OCI-LY7 (cell line): Measurements from ENCODE around the gene GREB1.

Source experiments
- EZH2phosphoT487 ChIP-seq: fragments of 200-600 bp; sonication (generic); IDR thresholded peaks from 2 replicates; pipeline ENCODE4 v1.6.1; 2018; ENCODE audit warnings: low read depth, borderline replicate concordance, mild to moderate bottlenecking, mixed run types, antibody characterized with exemption, low read length, moderate library complexity, mixed read lengths
- TF ChIP-seq, protein P1 (sequence below): fragments of 200-600 bp; sonication (generic); conservative IDR thresholded peaks from 2 replicates; pipeline ENCODE4 v1.5.1; 2014; ENCODE audit warnings: mild to moderate bottlenecking, antibody characterized with exemption, low read length, moderate library complexity, mixed read lengths

DNA sequence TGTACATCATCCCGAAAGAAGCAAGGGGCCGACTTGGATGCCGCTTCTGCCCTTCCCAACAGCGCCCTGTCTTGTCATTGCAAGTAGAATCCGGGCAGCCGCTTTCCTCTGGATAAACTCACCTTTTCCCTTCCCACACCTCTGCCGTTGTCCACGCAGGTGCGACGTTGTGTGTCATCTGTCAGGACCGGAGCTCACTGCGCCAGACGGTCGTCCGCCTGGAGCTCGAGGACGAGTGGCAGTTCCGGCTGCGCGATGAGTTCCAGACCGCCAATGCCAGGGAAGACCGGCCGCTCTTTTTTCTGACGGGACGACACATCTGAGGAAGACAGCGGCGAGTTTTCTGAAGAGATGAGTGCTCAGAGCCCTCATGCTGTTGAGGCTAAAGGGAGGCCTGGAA, 106.3 kb downstream of the GREB1 start:
- TF ChIP-seq, protein P1, sequence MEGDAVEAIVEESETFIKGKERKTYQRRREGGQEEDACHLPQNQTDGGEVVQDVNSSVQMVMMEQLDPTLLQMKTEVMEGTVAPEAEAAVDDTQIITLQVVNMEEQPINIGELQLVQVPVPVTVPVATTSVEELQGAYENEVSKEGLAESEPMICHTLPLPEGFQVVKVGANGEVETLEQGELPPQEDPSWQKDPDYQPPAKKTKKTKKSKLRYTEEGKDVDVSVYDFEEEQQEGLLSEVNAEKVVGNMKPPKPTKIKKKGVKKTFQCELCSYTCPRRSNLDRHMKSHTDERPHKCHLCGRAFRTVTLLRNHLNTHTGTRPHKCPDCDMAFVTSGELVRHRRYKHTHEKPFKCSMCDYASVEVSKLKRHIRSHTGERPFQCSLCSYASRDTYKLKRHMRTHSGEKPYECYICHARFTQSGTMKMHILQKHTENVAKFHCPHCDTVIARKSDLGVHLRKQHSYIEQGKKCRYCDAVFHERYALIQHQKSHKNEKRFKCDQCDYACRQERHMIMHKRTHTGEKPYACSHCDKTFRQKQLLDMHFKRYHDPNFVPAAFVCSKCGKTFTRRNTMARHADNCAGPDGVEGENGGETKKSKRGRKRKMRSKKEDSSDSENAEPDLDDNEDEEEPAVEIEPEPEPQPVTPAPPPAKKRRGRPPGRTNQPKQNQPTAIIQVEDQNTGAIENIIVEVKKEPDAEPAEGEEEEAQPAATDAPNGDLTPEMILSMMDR, result no peak
- no peak for TF ChIP-seq EZH2phosphoT487
